K562 (cell line): ENCODE measurements around the gene RNF217. TPM values are rescaled to one million over a fixed set of nuclear protein-coding genes. Genes with fewer than 3 reads are reported as not detected.
A peak's percentile ranks its signal among the peaks of the same experiment; 100 is the strongest.
"Not testable (repeated sequence)": the region's sequence is repeated elsewhere in the genome, so short reads cannot be mapped to it uniquely, and the experiment has no call there.

Experiments used
- ATAC-seq: fragments of 200-7000 bp; cut with Tn5 transposase; 3 replicates; pipeline ENCODE4 v1.9.1; 2020; ENCODE audit warnings: moderate library complexity
- BruUV-seq: library from RNA; stranded (reverse); fragments of 400-500 nt; replicated peaks from 2 replicates; lab custom pipeline; 2021; lab: Mats Ljungman, UMichigan
- CTCF ChIA-PET: fragments of 300-600 bp; formaldehyde crosslinking; extraction: SDS; loops from one replicate; lab custom pipeline; 2021; ENCODE audit warnings: low intra/inter-chr PET ratio; lab: Yijun Ruan, JAX
- POLR2A ChIA-PET: fragments of 300-600, 350-650 bp; sonication (Branson Sonifier 250); formaldehyde crosslinking; extraction: SDS; loops from one replicate; lab custom pipeline; 2021; ENCODE audit warnings: antibody characterized with exemption, inconsistent platforms; lab: Yijun Ruan, JAX
- DNase-seq, 4 experiments: peaks; one replicate each; pipeline versions ENCODE4 v3.0.0 to v3.0.0-alpha.2; 2011 to 2018; ENCODE audit warnings: low spot score in 3 of 4, mixed read lengths in 3 of 4; ENCODE audit errors: extremely low read depth in 1 of 4
- FAIRE-seq: peaks from 2 replicates; lab custom pipeline; 2011; peaks lifted over from hg19 to GRCh38; lab: Jason Lieb, UNC
- H2AFZ ChIP-seq: 2 replicates; pipeline ENCODE4 v1.6.0; 2011; ENCODE audit warnings: low read depth, low read length, control low read depth, inconsistent platforms
- H3K27ac ChIP-seq: fragments of 200-600 bp; 3 replicates; pipeline ENCODE4 v1.8.0; 2011; ENCODE audit warnings: low read depth, mild to moderate bottlenecking, control low read depth, inconsistent platforms, low read length, moderate library complexity, mixed read lengths; ENCODE audit errors: extremely low read depth
- H3K27me3 ChIP-seq, 2 experiments: fragments of 300-600 bp in 1 of 2; 2 replicates in 1 of 2; 3 replicates in 1 of 2; pipeline versions ENCODE4 v1.6.0 to v1.8.0; 2011; ENCODE audit warnings: inconsistent platforms in 2 of 2, low read length in 2 of 2, mild to moderate bottlenecking in 1 of 2, mixed read lengths in 1 of 2, moderate library complexity in 1 of 2; ENCODE audit not compliant: control insufficient read depth in 2 of 2, insufficient read depth in 2 of 2
- H3K36me3 ChIP-seq: fragments of 300-600 bp; 3 replicates; pipeline ENCODE4 v1.8.0; 2011; ENCODE audit warnings: mild to moderate bottlenecking, low read length, inconsistent platforms; ENCODE audit not compliant: control insufficient read depth, insufficient read depth
- H3K4me1 ChIP-seq, 2 experiments: fragments of 200-600 bp in 1 of 2; replicated peaks in 1 of 2; 2 replicates in 1 of 2; 3 replicates in 1 of 2; pipeline versions ENCODE4 v1.5.1 to v1.8.0; 2011; ENCODE audit warnings: inconsistent platforms in 2 of 2, low read length in 2 of 2, mild to moderate bottlenecking in 1 of 2, mixed read lengths in 1 of 2, moderate library complexity in 1 of 2; ENCODE audit not compliant: control insufficient read depth in 2 of 2, insufficient read depth in 2 of 2
- H3K4me2 ChIP-seq: 2 replicates; pipeline ENCODE4 v1.6.1; 2011; ENCODE audit warnings: low read length, control low read depth, inconsistent platforms, mixed read lengths; ENCODE audit not compliant: insufficient read depth
- H3K4me3 ChIP-seq: fragments of 200-600 bp; sonication (generic), shearing (Covaris generic); 2 replicates; pipeline ENCODE4 v1.5.1; 2016; ENCODE audit warnings: control low read depth, inconsistent platforms
- H3K79me2 ChIP-seq: fragments of 200-600 bp; 3 replicates; pipeline ENCODE4 v1.8.0; 2011; ENCODE audit warnings: low read length, inconsistent platforms; ENCODE audit not compliant: control insufficient read depth, insufficient read depth
- H3K9ac ChIP-seq, 2 experiments: 2 replicates each; pipeline versions ENCODE4 v1.6.0 to v1.6.1; 2011; ENCODE audit warnings: low read depth in 2 of 2, low read length in 2 of 2, control low read depth in 1 of 2, inconsistent platforms in 1 of 2, mild to moderate bottlenecking in 1 of 2, mixed read lengths in 1 of 2; ENCODE audit not compliant: insufficient read depth in 1 of 2
- H3K9me1 ChIP-seq: one replicate; pipeline ENCODE4 v1.6.0; 2011; ENCODE audit warnings: inconsistent platforms, mild to moderate bottlenecking, low read length, moderate library complexity; ENCODE audit not compliant: control insufficient read depth, insufficient read depth
- H3K9me3 ChIP-seq: replicated peaks from 2 replicates; pipeline ENCODE4 v1.5.1; 2011; ENCODE audit warnings: low read depth, low read length, inconsistent platforms; ENCODE audit not compliant: control insufficient read depth, insufficient read depth
- H4K20me1 ChIP-seq: replicated peaks from 2 replicates; pipeline ENCODE4 v1.6.1; 2011; ENCODE audit warnings: low read length, inconsistent platforms, mixed read lengths; ENCODE audit not compliant: control insufficient read depth, insufficient read depth
- ARID1B ChIP-seq: fragments of 450-650 bp; IDR thresholded peaks from 2 replicates; pipeline ENCODE4 v1.6.1; 2016; ENCODE audit warnings: antibody characterized with exemption, mild to moderate bottlenecking, inconsistent platforms
- CAMTA2 ChIP-seq: fragments of 250-450 bp; sonication (Bioruptor Pico); conservative IDR thresholded peaks from 2 replicates; pipeline ENCODE4 v1.5.1; 2022
- CBFA2T2 ChIP-seq: fragments of 450-650 bp; conservative IDR thresholded peaks from 2 replicates; pipeline ENCODE4 v1.6.1; 2017; ENCODE audit warnings: mild to moderate bottlenecking
- GATAD2B ChIP-seq: fragments of 450-650 bp; IDR thresholded peaks from 2 replicates; pipeline ENCODE4 v1.6.1; 2017; ENCODE audit warnings: mild to moderate bottlenecking, borderline replicate concordance
- HOMEZ ChIP-seq: fragments of 250-450 bp; sonication (Bioruptor Pico); IDR thresholded peaks from 2 replicates; pipeline ENCODE4 v1.4.0; 2020; ENCODE audit warnings: mild to moderate bottlenecking, moderate library complexity
- LEF1 ChIP-seq: fragments of 450-650 bp; IDR thresholded peaks from 2 replicates; pipeline ENCODE4 v1.6.1; 2016; ENCODE audit warnings: mild to moderate bottlenecking
- MEIS2 ChIP-seq: fragments of 450-650 bp; IDR thresholded peaks from 2 replicates; pipeline ENCODE4 v1.6.1; 2014; ENCODE audit warnings: mild to moderate bottlenecking; ENCODE audit not compliant: partially characterized antibody
- NCOR1 ChIP-seq: fragments of 450-650 bp; IDR thresholded peaks from 2 replicates; pipeline ENCODE4 v1.6.1; 2016; ENCODE audit warnings: mild to moderate bottlenecking, moderate library complexity
- TAL1 ChIP-seq: fragments of 450-650 bp; IDR thresholded peaks from 2 replicates; pipeline ENCODE4 v1.6.1; 2016; ENCODE audit warnings: mild to moderate bottlenecking
- ZNF316 ChIP-seq: fragments of 450-650 bp; IDR thresholded peaks from 2 replicates; pipeline ENCODE4 v1.6.1; 2016
- WGBS: fragments of 100-300 bp; shearing (Covaris generic); methylation state at CpG from one replicate; pipeline ENCODE4 v1.1.6; 2016; ENCODE audit warnings: low coverage, mixed read lengths; ENCODE audit not compliant: insufficient coverage; ENCODE audit errors: missing lambda C conversion rate; 5-methylcytosine and 5-hydroxymethylcytosine counted together
- in situ Hi-C: fragments of 300-500 bp; cut with MboI; formaldehyde crosslinking; loops from 4 replicates; pipeline ENCODE4 v1.15.0; 2018; ENCODE audit warnings: inconsistent platforms, mixed read lengths
- intact Hi-C: fragments of 100-400 bp; cut with micrococcal nuclease; formaldehyde crosslinking; loops from 2 replicates; pipeline ENCODE4 v1.14.2; 2022
- polyA plus RNA-seq, 8 experiments: library from polyadenylated mRNA; depleted of rRNA in 4 of 8; stranded (reverse) in 5 of 8; unstranded in 3 of 8; fragments of >200 nt; fragmentation: Nextera tagmentation in 2 of 8; fragmentation: Illumina TruSeq in 1 of 8; extraction: Ambion mirVana in 2 of 8; extraction: Trizol in 1 of 8; gene quantifications; 2 replicates each; pipeline versions ENCODE4 v1.2.1 to v1.2.3, GENCODE V29; 2011 to 2014; ENCODE audit warnings: inconsistent platforms in 1 of 8, missing spikeins in 1 of 8
- total RNA-seq, 7 experiments: library from RNA; depleted of rRNA in 6 of 7; stranded (reverse); fragments of >200 nt in 6 of 7; fragmentation: Illumina TruSeq in 2 of 7; extraction: Trizol in 2 of 7; gene quantifications; 2 replicates each; pipeline versions ENCODE4 v1.2.1 to v1.2.3, GENCODE V29; 2011 to 2021; ENCODE audit warnings: low replicate concordance in 1 of 7
- TF ChIP-seq, protein P1 (sequence below): fragments of 450-650 bp; conservative IDR thresholded peaks from 2 replicates; pipeline ENCODE4 v1.6.1; 2016; ENCODE audit warnings: missing genetic modification characterization, low read depth, mild to moderate bottlenecking, missing compliant biosample characterization, moderate library complexity
- TF ChIP-seq, protein P2 (sequence below): fragments of 450-650 bp; IDR thresholded peaks from 2 replicates; pipeline ENCODE4 v1.6.1; 2016

Gene RNF217
- total and polyA plus RNA-seq, 9 of the 15 experiments (the other 6 are each of a cell fraction or from before 2014, with no cell fraction given) = 2.9 to 25.6 (median 12.0) TPM

DNA sequence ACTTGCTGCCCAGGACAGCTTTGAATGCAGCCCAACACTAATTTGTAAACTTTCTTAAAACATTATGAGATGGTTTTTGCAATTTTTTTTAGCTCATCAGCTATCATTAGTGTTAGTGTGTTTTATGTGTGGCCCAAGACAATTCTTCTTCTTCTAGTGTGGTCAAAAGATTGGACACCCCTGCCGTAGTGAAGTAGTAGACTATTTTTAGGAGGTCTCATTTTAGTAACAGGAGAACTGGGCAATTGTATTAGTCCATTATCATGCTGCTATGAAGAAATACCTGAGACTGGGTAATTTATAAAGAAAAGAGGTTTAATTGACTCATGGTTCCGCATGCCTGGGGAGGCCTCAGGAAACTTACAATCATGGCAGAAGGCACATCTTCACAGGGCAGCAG, 112.8 kb downstream of the RNF217 start:
- H3K4me1 ChIP-seq = peaks cover 3 to 17% of the 10 kb centered on the region in 2 experiments; a peak in 3 of 5 replicates
- H3K9me1 ChIP-seq, H3K4me2 ChIP-seq, BruUV-seq, H2AFZ ChIP-seq, intact Hi-C loops, H3K9me3 ChIP-seq, H3K9ac ChIP-seq, H3K4me3 ChIP-seq, POLR2A ChIA-PET, DNase-seq, H4K20me1 ChIP-seq, CTCF ChIA-PET, H3K27ac ChIP-seq, ATAC-seq, in situ Hi-C loops, FAIRE-seq, H3K27me3 ChIP-seq: not testable (repeated sequence)
- TF ChIP-seq ZNF316 = peak; percentile 26; the same call in 1 of the 2 replicates
- 86% methylated on average over 2 of the region's 2 CpGs for WGBS
- peaks cover 17% of the 10 kb centered on the region; the same call in 2 of the 3 replicates for H3K79me2 ChIP-seq
- peaks cover 56% of the 10 kb centered on the region for H3K36me3 ChIP-seq

- BruUV-seq = no TSS peak
- peak overlapping the region; percentile 2; the same call in 1 of the 3 replicates for H3K27ac ChIP-seq
- H3K4me1 ChIP-seq = peaks cover 3 to 22% of the 10 kb centered on the region in 2 experiments; a peak in 3 of 5 replicates
- 68% methylated on average over 4 of the region's 4 CpGs for WGBS
- no peak for FAIRE-seq
- H2AFZ ChIP-seq = no peak overlapping the region
- H3K9me1 ChIP-seq = no peaks in the 10 kb centered on the region
- in situ Hi-C loops = no loop called here
- H3K9ac ChIP-seq = no peak overlapping the region
- intact Hi-C loops = no loop called here
- H3K9me3 ChIP-seq = no peaks in the 10 kb centered on the region
- ChIA-PET POLR2A (no interaction called here), CTCF (no interaction called here)
- H3K4me3 ChIP-seq = no peak overlapping the region
- ATAC-seq = peak; percentile 36
- H3K4me2 ChIP-seq = 0 out of 2 replicates have a peak overlapping the region, but pooled peaks have one; percentile 7
- no peaks in the 10 kb centered on the region for H3K27me3 ChIP-seq
- H4K20me1 ChIP-seq = no peaks in the 10 kb centered on the region
- DNase-seq = peak in 1 of 4 experiments; percentile 36
- H3K79me2 ChIP-seq = peaks cover 25% of the 10 kb centered on the region
- peaks cover 60% of the 10 kb centered on the region for H3K36me3 ChIP-seq
- 0 out of 2 replicates have a peak, but pooled peaks have one; percentile 45 for TF ChIP-seq GATAD2B
- peak; percentile 74 for TF ChIP-seq CBFA2T2
- no peak for TF ChIP-seq CAMTA2 (CRISPR knock-in tag)
- TF ChIP-seq ARID1B = peak; percentile 75
- TF ChIP-seq, protein P1, sequence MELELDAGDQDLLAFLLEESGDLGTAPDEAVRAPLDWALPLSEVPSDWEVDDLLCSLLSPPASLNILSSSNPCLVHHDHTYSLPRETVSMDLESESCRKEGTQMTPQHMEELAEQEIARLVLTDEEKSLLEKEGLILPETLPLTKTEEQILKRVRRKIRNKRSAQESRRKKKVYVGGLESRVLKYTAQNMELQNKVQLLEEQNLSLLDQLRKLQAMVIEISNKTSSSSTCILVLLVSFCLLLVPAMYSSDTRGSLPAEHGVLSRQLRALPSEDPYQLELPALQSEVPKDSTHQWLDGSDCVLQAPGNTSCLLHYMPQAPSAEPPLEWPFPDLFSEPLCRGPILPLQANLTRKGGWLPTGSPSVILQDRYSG (tag) = no peak
- TF ChIP-seq HOMEZ (CRISPR knock-in tag) = no peak
- peak; percentile 72 for TF ChIP-seq TAL1
- peak; percentile 9 for TF ChIP-seq MEIS2
- TF ChIP-seq NCOR1 = peak; percentile 65; the same call in 1 of the 2 replicates
- TF ChIP-seq, protein P2, sequence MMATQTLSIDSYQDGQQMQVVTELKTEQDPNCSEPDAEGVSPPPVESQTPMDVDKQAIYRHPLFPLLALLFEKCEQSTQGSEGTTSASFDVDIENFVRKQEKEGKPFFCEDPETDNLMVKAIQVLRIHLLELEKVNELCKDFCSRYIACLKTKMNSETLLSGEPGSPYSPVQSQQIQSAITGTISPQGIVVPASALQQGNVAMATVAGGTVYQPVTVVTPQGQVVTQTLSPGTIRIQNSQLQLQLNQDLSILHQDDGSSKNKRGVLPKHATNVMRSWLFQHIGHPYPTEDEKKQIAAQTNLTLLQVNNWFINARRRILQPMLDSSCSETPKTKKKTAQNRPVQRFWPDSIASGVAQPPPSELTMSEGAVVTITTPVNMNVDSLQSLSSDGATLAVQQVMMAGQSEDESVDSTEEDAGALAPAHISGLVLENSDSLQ = no peak
- TF ChIP-seq LEF1 = peak; percentile 67; the same call in 1 of the 2 replicates
Observed at GRCh38 chr6:125075741-125076481, 113.7 kb downstream of the RNF217 start.
